HFFc6 (cell line): ENCODE data around the gene DCBLD1. TPM values are rescaled to one million over a fixed set of nuclear protein-coding genes. Genes with fewer than 3 reads are reported as not detected.
A peak's percentile ranks its signal among the peaks of the same experiment; 100 is the strongest.

Experiments
- DNase-seq: peaks from one replicate; pipeline ENCODE4 v3.0.0-alpha.2; 2018
- H3K27ac Mint-ChIP-seq: 2 replicates; pipeline ENCODE4 v1.8.0; 2020; ENCODE audit warnings: mild to moderate bottlenecking, mixed read lengths
- H3K27me3 Mint-ChIP-seq: 2 replicates; pipeline ENCODE4 v1.8.0; 2021; ENCODE audit warnings: mild to moderate bottlenecking, moderate library complexity, mixed read lengths; ENCODE audit not compliant: insufficient read depth
- H3K36me3 Mint-ChIP-seq: 2 replicates; pipeline ENCODE4 v1.8.0; 2021; ENCODE audit warnings: low read depth, mixed read lengths
- H3K4me1 Mint-ChIP-seq: 2 replicates; pipeline ENCODE4 v1.8.0; 2020; ENCODE audit warnings: low read depth, mixed read lengths
- H3K4me3 Mint-ChIP-seq: 2 replicates; pipeline ENCODE4 v1.8.0; 2020; ENCODE audit warnings: mild to moderate bottlenecking, moderate library complexity, mixed read lengths
- H3K9me3 Mint-ChIP-seq: 2 replicates; pipeline ENCODE4 v1.8.0; 2020; ENCODE audit warnings: mild to moderate bottlenecking, mixed read lengths
- total RNA-seq, 6 experiments: library from RNA; stranded (reverse); fragmentation: NEBNext Ultra II Directional; extraction: Animal tissue kit (Norgen Biotek cat#: 25700); gene quantifications; 2 replicates in 1 of 6; 3 replicates in 5 of 6; pipeline ENCODE4 v1.2.3, GENCODE V29; 2021
- TF ChIP-seq, protein P1 (sequence below): fragments of 200-600 bp; sonication (generic); IDR thresholded peaks from 2 replicates; pipeline ENCODE4 v1.5.0; 2021; ENCODE audit warnings: antibody characterized with exemption, mild to moderate bottlenecking

The DCBLD1 gene
- total RNA-seq, 6 experiments from 2014 or later = 29.3 to 41.6 (median 31.9) TPM

DNA sequence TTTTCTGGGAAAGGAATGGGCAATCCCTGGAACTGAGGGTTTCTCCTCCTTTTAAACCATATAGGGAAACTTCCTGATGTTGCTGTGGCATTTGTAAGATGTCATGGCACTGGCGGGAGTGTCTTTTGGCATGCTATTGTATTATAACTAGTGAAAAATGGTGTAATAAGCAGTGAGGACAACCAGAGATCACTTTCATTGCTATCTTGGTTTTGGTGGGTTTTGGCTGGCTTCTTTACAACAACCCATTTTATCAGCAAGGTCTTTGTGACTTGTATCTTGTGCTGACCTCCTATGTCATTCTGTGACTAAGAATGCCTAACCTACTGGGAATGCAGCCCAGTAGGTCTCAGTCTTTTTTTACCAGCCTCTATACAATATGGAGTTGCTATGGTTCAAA, 9.1 kb upstream of the DCBLD1 start:
- H3K4me1 Mint-ChIP-seq = peaks cover 8% of the 10 kb centered on the region; the same call in 1 of the 2 replicates
- H3K27me3 Mint-ChIP-seq = no peaks in the 10 kb centered on the region
- no peak overlapping the region for H3K4me3 Mint-ChIP-seq
- H3K9me3 Mint-ChIP-seq = peaks cover 4% of the 10 kb centered on the region; the same call in 1 of the 2 replicates
- H3K36me3 Mint-ChIP-seq = no peaks in the 10 kb centered on the region
- TF ChIP-seq, protein P1, sequence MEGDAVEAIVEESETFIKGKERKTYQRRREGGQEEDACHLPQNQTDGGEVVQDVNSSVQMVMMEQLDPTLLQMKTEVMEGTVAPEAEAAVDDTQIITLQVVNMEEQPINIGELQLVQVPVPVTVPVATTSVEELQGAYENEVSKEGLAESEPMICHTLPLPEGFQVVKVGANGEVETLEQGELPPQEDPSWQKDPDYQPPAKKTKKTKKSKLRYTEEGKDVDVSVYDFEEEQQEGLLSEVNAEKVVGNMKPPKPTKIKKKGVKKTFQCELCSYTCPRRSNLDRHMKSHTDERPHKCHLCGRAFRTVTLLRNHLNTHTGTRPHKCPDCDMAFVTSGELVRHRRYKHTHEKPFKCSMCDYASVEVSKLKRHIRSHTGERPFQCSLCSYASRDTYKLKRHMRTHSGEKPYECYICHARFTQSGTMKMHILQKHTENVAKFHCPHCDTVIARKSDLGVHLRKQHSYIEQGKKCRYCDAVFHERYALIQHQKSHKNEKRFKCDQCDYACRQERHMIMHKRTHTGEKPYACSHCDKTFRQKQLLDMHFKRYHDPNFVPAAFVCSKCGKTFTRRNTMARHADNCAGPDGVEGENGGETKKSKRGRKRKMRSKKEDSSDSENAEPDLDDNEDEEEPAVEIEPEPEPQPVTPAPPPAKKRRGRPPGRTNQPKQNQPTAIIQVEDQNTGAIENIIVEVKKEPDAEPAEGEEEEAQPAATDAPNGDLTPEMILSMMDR = no peak
- DNase-seq = no peak
- H3K27ac Mint-ChIP-seq = no peak overlapping the region

DNA sequence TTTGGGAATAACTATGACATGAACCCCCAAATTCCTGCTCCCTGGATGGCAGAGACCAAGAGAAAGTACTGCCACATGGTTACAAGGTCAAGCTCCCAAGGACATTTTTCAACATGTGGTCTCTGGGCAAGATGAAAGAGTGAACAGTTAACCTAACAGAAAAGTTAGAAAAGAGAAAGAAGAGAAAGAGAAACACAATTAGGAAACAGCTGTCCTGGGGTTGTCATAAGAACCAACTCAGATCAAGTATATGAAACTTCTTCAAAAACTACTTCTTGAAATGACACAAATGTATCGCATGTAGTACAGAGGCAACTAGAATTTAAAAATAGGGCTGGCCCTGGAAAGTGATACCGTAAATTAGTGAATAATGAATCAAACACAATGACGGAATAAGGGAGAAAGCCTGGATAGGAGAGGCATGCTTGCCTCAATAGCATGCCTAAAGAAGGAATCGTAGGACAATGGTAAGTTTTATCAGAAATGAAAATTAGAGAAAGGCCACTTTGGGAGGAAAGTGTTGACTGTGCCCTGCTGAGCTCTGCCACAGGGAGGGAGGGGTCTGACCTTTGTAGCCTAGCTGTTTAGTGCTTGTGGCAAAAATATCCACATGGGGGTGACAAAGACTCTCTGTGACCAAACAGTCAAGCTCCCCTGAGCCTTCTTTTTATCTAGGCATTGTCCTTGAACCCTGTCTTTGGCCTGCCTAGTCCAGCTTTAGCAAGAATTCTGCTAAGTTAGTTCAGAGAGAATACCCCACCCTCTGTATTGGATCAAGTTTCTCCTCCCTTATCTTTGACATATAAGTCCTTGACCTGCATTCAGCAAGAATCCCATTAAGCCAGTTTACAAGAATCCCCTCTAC, 4.3 kb upstream of the DCBLD1 start:
- no peak for DNase-seq
- 0 out of 2 replicates have a peak, but pooled peaks cover 4% of the 10 kb centered on the region for H3K27me3 Mint-ChIP-seq
- peaks cover 11% of the 10 kb centered on the region for H3K4me1 Mint-ChIP-seq
- TF ChIP-seq, protein P1 = peak; percentile 47; the same call in 1 of the 2 replicates
- H3K9me3 Mint-ChIP-seq = no peaks in the 10 kb centered on the region
- H3K4me3 Mint-ChIP-seq = no peak overlapping the region
- no peaks in the 10 kb centered on the region for H3K36me3 Mint-ChIP-seq
- H3K27ac Mint-ChIP-seq = no peak overlapping the region

DNA sequence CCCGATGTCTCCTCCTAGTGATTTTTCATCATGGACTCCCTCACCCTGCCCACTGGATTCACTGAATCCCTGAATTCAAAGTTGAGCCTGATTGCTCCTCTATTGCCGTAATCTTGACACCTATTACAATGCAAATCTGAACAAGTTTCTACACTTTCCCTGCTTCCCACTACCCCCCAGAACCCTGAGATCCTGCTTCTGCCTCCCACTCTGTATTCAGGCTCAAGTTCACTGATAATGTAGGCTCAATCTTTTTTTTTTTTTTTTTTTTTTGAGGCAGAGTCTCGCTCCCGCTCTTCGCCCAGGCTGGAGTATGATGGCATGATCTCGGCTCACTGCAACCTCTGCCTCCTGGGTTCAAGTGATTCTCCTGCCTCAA, 3.6 kb upstream of the DCBLD1 start:
- DNase-seq = no peak
- peaks cover 3% of the 10 kb centered on the region; the same call in 1 of the 2 replicates for H3K36me3 Mint-ChIP-seq
- H3K4me1 Mint-ChIP-seq = peaks cover 11% of the 10 kb centered on the region
- TF ChIP-seq, protein P1 = no peak
- no peak overlapping the region for H3K4me3 Mint-ChIP-seq
- no peak overlapping the region for H3K27ac Mint-ChIP-seq
- no peaks in the 10 kb centered on the region for H3K9me3 Mint-ChIP-seq
- 0 out of 2 replicates have a peak, but pooled peaks cover 4% of the 10 kb centered on the region for H3K27me3 Mint-ChIP-seq

DNA sequence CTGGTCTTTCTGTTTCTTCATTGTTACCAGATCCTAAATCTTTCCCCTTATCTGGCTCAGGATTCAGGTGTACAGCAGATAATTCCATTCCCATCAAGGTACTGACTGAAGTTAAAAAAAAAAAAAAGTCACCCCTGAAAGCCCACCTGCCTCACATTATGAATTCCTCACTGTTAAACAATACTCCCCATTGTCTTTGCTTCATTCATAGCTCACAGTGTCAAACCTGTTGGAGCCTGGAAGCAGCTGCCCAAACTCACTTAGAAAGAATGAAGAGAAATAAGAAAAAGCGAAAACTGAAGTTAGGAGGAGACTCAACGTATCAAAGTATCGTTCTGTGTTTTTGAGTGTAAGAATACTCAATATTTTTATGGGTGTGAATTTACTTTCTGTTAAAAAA, 1.8 kb upstream of the DCBLD1 start:
- no peak overlapping the region for H3K27ac Mint-ChIP-seq
- no peaks in the 10 kb centered on the region for H3K9me3 Mint-ChIP-seq
- peaks cover 9% of the 10 kb centered on the region for H3K36me3 Mint-ChIP-seq
- 0 out of 2 replicates have a peak, but pooled peaks cover 4% of the 10 kb centered on the region for H3K27me3 Mint-ChIP-seq
- DNase-seq = no peak
- H3K4me1 Mint-ChIP-seq = peaks cover 27% of the 10 kb centered on the region
- H3K4me3 Mint-ChIP-seq = no peak overlapping the region
- TF ChIP-seq, protein P1 = no peak

DNA sequence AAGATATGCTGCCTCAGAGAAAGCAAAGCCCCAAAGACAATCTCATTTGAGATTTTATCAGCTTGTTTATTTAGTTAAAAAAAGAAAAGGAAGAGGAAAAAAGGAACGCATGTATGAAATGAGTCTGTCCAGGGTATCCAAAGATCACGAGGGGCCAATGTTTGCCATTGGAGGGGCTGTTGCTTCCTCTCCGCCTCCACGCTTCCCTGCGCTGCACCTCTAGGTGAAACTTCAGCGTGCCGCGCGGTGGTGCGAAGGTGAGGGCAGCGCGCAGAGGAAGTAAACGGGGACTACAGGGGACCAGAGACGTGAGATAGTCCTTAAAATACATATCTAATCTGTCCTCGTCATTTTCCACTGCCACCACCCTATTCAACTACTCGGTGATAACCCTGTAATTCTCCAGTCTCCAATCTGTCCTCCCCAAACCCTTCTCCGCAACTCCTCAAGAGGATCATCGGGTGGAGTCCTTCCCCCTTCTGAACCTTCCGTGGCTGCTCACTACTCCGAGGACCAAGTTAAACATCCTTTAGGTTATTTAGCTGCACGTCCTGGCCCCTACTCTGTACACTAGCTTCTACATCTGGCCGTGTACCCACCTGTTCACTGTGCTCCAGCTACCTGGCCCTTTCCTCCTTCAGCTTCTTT, 1.1 kb upstream of the DCBLD1 start:
- TF ChIP-seq, protein P1 = no peak
- H3K27ac Mint-ChIP-seq = peak overlapping the region; percentile 2; the same call in 1 of the 2 replicates
- H3K4me3 Mint-ChIP-seq = 0 out of 2 replicates have a peak overlapping the region, but pooled peaks have one; percentile 82
- H3K4me1 Mint-ChIP-seq = peaks cover 34% of the 10 kb centered on the region
- 0 out of 2 replicates have a peak, but pooled peaks cover 4% of the 10 kb centered on the region for H3K27me3 Mint-ChIP-seq
- DNase-seq = no peak
- H3K36me3 Mint-ChIP-seq = peaks cover 16% of the 10 kb centered on the region
- H3K9me3 Mint-ChIP-seq = no peaks in the 10 kb centered on the region
